ENCODE measurements around the gene MAPK10.

GRCh38 chr4:86329431-86329830 lies 30.4 kb downstream of the MAPK10 start:
- TF ChIP-seq POLR2A (IDR thresholded peaks at IDR 0.05) (no peak), CTCF (IDR thresholded peaks at IDR 0.05 in 4 of 5, conservative IDR thresholded peaks at IDR 0.05 in 1 of 5) (no peak)
